H9 (cell line): Measurements from ENCODE around the gene HPGDS. TPM values are rescaled to one million over a fixed set of nuclear protein-coding genes. Genes with fewer than 3 reads are reported as not detected.

Source experiments
- DNase-seq: peaks from one replicate; pipeline ENCODE4 v3.0.0-alpha.2; 2017
- H2AFZ ChIP-seq: one replicate; pipeline ENCODE4 v1.6.1; 2013; ENCODE audit warnings: mild to moderate bottlenecking, low read length, control low read depth, moderate library complexity
- H2AK5ac ChIP-seq: 2 replicates; pipeline ENCODE4 v1.6.1; 2013; ENCODE audit warnings: low read length, control low read depth, mixed read lengths; ENCODE audit not compliant: insufficient read length
- H2BK120ac ChIP-seq: one replicate; pipeline ENCODE4 v1.6.1; 2013; ENCODE audit warnings: low read depth, mild to moderate bottlenecking, low read length, control low read depth, inconsistent platforms; ENCODE audit not compliant: poor library complexity, severe bottlenecking
- H2BK12ac ChIP-seq: 2 replicates; pipeline ENCODE4 v1.6.1; 2013; ENCODE audit warnings: low read length, control low read depth, mixed read lengths, low read depth; ENCODE audit not compliant: insufficient read length
- H2BK15ac ChIP-seq: 2 replicates; pipeline ENCODE4 v1.6.1; 2013; ENCODE audit warnings: low read depth, low read length, control low read depth
- H2BK20ac ChIP-seq: one replicate; pipeline ENCODE4 v1.6.1; 2013; ENCODE audit warnings: low read depth, mild to moderate bottlenecking, low read length, control low read depth, inconsistent platforms; ENCODE audit not compliant: poor library complexity, severe bottlenecking
- H2BK5ac ChIP-seq: 2 replicates; pipeline ENCODE4 v1.6.1; 2013; ENCODE audit warnings: low read length, control low read depth, mixed read lengths; ENCODE audit not compliant: insufficient read length
- H3K14ac ChIP-seq: 2 replicates; pipeline ENCODE4 v1.6.1; 2013; ENCODE audit warnings: low read length, control low read depth; ENCODE audit not compliant: insufficient read depth
- H3K18ac ChIP-seq: 2 replicates; pipeline ENCODE4 v1.6.1; 2013; ENCODE audit warnings: low read depth, mild to moderate bottlenecking, mixed read lengths, low read length, control low read depth; ENCODE audit not compliant: insufficient read length
- H3K23ac ChIP-seq: 2 replicates; pipeline ENCODE4 v1.6.1; 2013; ENCODE audit warnings: low read length, control low read depth, mixed read lengths, low read depth; ENCODE audit not compliant: insufficient read length
- H3K23me2 ChIP-seq: 2 replicates; pipeline ENCODE4 v1.6.1; 2013; ENCODE audit warnings: low read depth, mild to moderate bottlenecking, mixed read lengths, low read length, control low read depth; ENCODE audit not compliant: insufficient read length, poor library complexity, severe bottlenecking
- H3K27ac ChIP-seq: 2 replicates; pipeline ENCODE4 v1.5.1; 2013; ENCODE audit warnings: low read length, control low read depth, mixed read lengths, low read depth; ENCODE audit not compliant: insufficient read length
- H3K27me3 ChIP-seq: 2 replicates; pipeline ENCODE4 v1.6.1; 2013; ENCODE audit warnings: low read length, control low read depth, inconsistent platforms; ENCODE audit not compliant: insufficient read depth
- H3K4ac ChIP-seq: 2 replicates; pipeline ENCODE4 v1.6.1; 2013; ENCODE audit warnings: low read depth, mild to moderate bottlenecking, control low read depth, inconsistent platforms, low read length, moderate library complexity
- H3K4me1 ChIP-seq: 2 replicates; pipeline ENCODE4 v1.6.1; 2013; ENCODE audit warnings: low read length, control low read depth, inconsistent platforms; ENCODE audit not compliant: insufficient read depth
- H3K4me2 ChIP-seq: 2 replicates; pipeline ENCODE4 v1.6.1; 2013; ENCODE audit warnings: low read length, control low read depth, mixed read lengths; ENCODE audit not compliant: insufficient read length, insufficient read depth
- H3K56ac ChIP-seq: 2 replicates; pipeline ENCODE4 v1.6.1; 2013; ENCODE audit warnings: low read depth, mild to moderate bottlenecking, mixed read lengths, low read length, control low read depth; ENCODE audit not compliant: insufficient read length
- H3K79me1 ChIP-seq: 2 replicates; pipeline ENCODE4 v1.6.1; 2013; ENCODE audit warnings: low read depth, mild to moderate bottlenecking, moderate library complexity, low read length, control low read depth, inconsistent platforms; ENCODE audit not compliant: insufficient read depth, poor library complexity, severe bottlenecking
- H3K79me2 ChIP-seq: 2 replicates; pipeline ENCODE4 v1.6.1; 2013; ENCODE audit warnings: low read length, control low read depth, inconsistent platforms; ENCODE audit not compliant: insufficient read depth
- H3K9ac ChIP-seq: 2 replicates; pipeline ENCODE4 v1.6.1; 2013; ENCODE audit warnings: low read length, control low read depth, mixed read lengths; ENCODE audit not compliant: insufficient read length; ENCODE audit errors: extremely low read depth
- H3K9me3 ChIP-seq: one replicate; pipeline ENCODE4 v1.6.1; 2013; ENCODE audit warnings: low read depth, low read length, inconsistent platforms; ENCODE audit not compliant: control insufficient read depth
- H3T11ph ChIP-seq: one replicate; pipeline ENCODE4 v1.6.1; 2013; ENCODE audit warnings: mild to moderate bottlenecking, low read length, control low read depth, inconsistent platforms
- H4K20me1 ChIP-seq: one replicate; pipeline ENCODE4 v1.6.1; 2013; ENCODE audit not compliant: control insufficient read depth, insufficient read length, insufficient read depth
- H4K5ac ChIP-seq: 2 replicates; pipeline ENCODE4 v1.6.1; 2013; ENCODE audit warnings: low read depth, mild to moderate bottlenecking, mixed read lengths, low read length, control low read depth; ENCODE audit not compliant: insufficient read length
- H4K8ac ChIP-seq: replicated peaks from 2 replicates; pipeline ENCODE4 v1.6.1; 2013; ENCODE audit warnings: low read length, control low read depth, mixed read lengths, low read depth; ENCODE audit not compliant: insufficient read length
- H4K91ac ChIP-seq: 2 replicates; pipeline ENCODE4 v1.6.1; 2013; ENCODE audit warnings: low read depth, mild to moderate bottlenecking, moderate library complexity, mixed read lengths, low read length, control low read depth; ENCODE audit not compliant: insufficient read length
- H3K27ac Mint-ChIP-seq, 3 experiments: 2 replicates in 2 of 3; 3 replicates in 1 of 3; pipeline ENCODE4 v1.8.0; 2020 to 2021; ENCODE audit warnings: mixed read lengths in 3 of 3, mild to moderate bottlenecking in 1 of 3, moderate library complexity in 1 of 3
- H3K27me3 Mint-ChIP-seq: 2 replicates; pipeline ENCODE4 v1.8.0; 2021; ENCODE audit warnings: low read depth, mild to moderate bottlenecking, moderate library complexity, mixed read lengths
- H3K36me3 Mint-ChIP-seq, 3 experiments: 2 replicates in 2 of 3; 3 replicates in 1 of 3; pipeline ENCODE4 v1.8.0; 2020 to 2021; ENCODE audit warnings: low read depth in 3 of 3, mixed read lengths in 3 of 3; ENCODE audit not compliant: insufficient read depth in 1 of 3
- H3K4me1 Mint-ChIP-seq, 2 experiments: 2 replicates each; pipeline ENCODE4 v1.8.0; 2020; ENCODE audit warnings: mixed read lengths in 2 of 2
- H3K4me3 Mint-ChIP-seq, 2 experiments: 2 replicates in 1 of 2; 3 replicates in 1 of 2; pipeline ENCODE4 v1.8.0; 2020 to 2021; ENCODE audit warnings: mild to moderate bottlenecking in 2 of 2, mixed read lengths in 2 of 2, moderate library complexity in 1 of 2
- H3K9me3 Mint-ChIP-seq, 2 experiments: 2 replicates in 1 of 2; 3 replicates in 1 of 2; pipeline ENCODE4 v1.8.0; 2020; ENCODE audit warnings: mild to moderate bottlenecking in 2 of 2, mixed read lengths in 2 of 2, moderate library complexity in 1 of 2
- CTCF ChIP-seq: fragments of 200-600 bp; sonication (generic); conservative IDR thresholded peaks from 3 replicates; pipeline ENCODE4 v1.8.0; 2021; ENCODE audit warnings: antibody characterized with exemption, mild to moderate bottlenecking
- WGBS: extraction: QIAGEN DNeasy Blood & Tissue Kit; methylation state at CpG from one replicate; pipeline ENCODE4 v1.1.7; 2013; ENCODE audit warnings: missing lambda C conversion rate, low lambda C conversion rate, mixed read lengths; ENCODE audit not compliant: insufficient read length; ENCODE audit errors: extremely low coverage; 5-methylcytosine and 5-hydroxymethylcytosine counted together
- total RNA-seq: library from RNA; stranded (reverse); gene quantifications from 2 replicates; pipeline ENCODE4 v1.2.1, GENCODE V29; 2021

The HPGDS gene
- total RNA-seq, 1 experiment from 2014 or later, result not detected

DNA sequence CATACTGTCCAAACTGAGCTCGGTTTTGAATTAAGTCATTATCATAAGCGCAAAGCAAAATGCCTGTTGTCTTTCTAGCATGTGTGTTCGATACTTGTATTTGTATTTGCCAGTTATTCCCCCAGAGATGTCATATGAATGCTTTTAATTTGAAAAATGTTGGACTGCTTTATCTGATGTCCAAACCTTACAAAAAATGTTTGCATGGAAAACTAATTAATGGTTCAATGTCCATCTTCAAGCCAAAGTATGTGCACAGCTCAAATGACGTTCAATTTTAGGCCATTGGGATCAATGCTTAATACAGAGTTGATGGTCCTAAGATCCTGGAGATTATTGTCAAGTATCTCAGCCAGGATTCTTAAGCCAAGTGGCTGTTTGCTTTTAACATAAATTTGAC is 17.2 kb upstream of the HPGDS start:
- no peak overlapping the region for H4K8ac ChIP-seq

More for the DNA sequence above, 17.2 kb upstream of the HPGDS start:
- Histone ChIP-seq H3K23ac (no peak overlapping the region), H2BK15ac (no peak overlapping the region), H3K4me1 (peaks cover 2% of the 10 kb centered on the region; the same call in 1 of the 2 replicates), H3K27ac (no peak overlapping the region), H3K56ac (no peak overlapping the region), H3K79me1 (no peaks in the 10 kb centered on the region), H3K79me2 (no peaks in the 10 kb centered on the region), H3K27me3 (no peaks in the 10 kb centered on the region), H2AK5ac (no peak overlapping the region), H2AFZ (no peak overlapping the region), H2BK5ac (no peak overlapping the region), H3K9ac (no peak overlapping the region), H3T11ph (no peak overlapping the region), H4K5ac (no peak overlapping the region), H3K9me3 (no peaks in the 10 kb centered on the region), H3K14ac (no peak overlapping the region), H4K91ac (no peak overlapping the region), H3K4ac (no peak overlapping the region), H2BK20ac (no peak overlapping the region), H2BK12ac (no peak overlapping the region), H3K18ac (no peak overlapping the region), H4K20me1 (no peaks in the 10 kb centered on the region), H2BK120ac (no peak overlapping the region), H3K4me2 (no peak overlapping the region), H3K23me2 (no peaks in the 10 kb centered on the region)
- H3K27me3 Mint-ChIP-seq, result no peaks in the 10 kb centered on the region
- no peak overlapping the region for H3K4me3 Mint-ChIP-seq
- no peak for TF ChIP-seq CTCF
- H3K27ac Mint-ChIP-seq, result no peak overlapping the region
- peaks cover 4 to 6% of the 10 kb centered on the region in 2 experiments; a peak in 3 of 4 replicates for H3K4me1 Mint-ChIP-seq
- no peaks in the 10 kb centered on the region for H3K9me3 Mint-ChIP-seq
- no CpG with 5 or more reads among the region's 4 CpGs for WGBS
- no peaks in the 10 kb centered on the region; a peak in 1 of 7 replicates for H3K36me3 Mint-ChIP-seq
- no peak for DNase-seq
